ENCODE results near the gene ECT2L.

ECT2L gene

DNA sequence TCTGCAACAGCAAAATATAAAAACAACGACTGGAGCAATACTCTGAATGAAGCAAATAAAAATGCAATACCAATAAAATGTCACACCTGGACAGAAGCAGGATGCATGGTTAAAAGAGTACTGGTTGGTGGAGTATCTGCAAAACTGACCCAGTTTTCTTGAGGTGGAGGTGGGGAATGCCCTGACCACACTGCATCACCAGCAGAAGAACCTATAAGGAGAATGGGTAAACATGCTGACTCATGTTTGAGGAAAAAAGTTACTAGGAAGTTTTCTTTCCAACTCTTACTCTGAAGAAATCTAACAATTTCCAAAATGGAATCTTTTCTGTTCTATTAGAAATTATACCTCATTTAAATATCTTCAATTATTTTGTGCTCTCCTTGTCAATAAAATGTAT lies 148.5 kb downstream of the ECT2L start:
- FAIRE-seq = no peak

- FAIRE-seq = no peak
Observed at GRCh38 chr6:138945354-138945753, 149.5 kb downstream of the ECT2L start.

DNA sequence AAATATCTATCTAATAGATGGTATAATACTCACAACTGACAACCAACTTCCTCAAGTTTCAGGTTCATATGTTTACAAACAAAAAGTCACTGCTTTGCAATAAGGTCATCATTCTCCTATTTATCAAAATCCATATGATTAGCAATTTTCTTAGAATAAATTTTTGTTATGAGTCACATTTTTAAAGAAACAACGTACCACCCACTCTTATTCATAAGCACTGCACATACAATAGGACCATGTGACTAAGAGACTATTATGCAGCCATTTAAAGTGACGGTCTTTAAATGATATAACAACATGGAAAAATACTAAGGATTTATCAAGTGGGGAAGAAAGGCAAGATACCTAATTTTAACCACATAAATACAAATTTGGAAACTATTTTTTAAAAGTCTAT lies 152.1 kb downstream of the ECT2L start:
- no peak for FAIRE-seq

DNA sequence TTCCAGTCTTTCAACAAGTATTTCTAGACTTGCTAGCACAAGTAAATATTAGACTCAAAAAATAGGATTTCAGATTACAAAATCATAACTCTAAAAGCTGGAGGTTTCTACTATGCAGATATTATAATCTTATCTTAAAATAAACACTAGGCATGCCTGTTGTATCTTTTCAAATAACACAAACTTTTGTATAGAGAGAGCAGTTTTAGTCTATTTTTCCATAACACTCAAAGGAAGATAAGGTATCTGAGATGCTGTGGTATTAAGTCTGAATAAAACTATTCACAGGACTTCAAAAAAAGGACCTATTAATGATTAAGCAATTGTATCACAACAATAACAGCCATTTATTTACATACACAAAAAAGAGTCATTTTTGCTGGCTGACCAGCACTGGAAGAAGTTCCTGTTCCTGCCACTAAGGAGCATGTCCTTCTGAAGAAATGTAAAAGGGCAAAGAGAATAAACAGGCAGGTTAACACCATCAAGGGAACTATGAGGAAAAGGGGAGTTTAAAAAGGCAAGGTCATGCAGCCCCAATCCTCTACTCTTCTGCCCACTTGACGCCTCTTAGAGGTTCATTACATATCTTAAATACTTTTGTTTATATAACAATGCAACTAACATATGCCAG lies 152.8 kb downstream of the ECT2L start:
- no peak for FAIRE-seq

DNA sequence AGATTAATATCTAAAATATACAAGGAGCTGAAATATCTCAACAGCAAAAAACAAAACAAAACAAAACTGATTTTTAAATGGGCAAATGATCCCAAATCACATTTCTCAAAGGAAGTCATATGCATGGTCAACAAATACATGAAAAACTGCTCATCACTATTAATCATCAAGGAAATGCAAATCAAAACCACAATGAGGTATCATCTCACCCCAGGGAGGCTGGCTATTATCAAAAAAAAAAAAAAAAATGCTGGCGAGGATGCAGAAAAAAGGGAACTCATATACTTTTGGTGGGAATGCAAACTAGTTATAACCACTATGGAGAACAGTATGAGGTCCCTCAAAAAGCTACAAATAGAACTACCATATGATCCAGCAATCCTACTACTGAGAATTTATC lies 157.6 kb downstream of the ECT2L start:
- no peak for FAIRE-seq
